HL-60 (cell line): Measurements from ENCODE around the gene GRM4.

Experiments used
- DNase-seq, 2 experiments: peaks; one replicate each; pipeline ENCODE4 v3.0.0-alpha.2; 2010 to 2020; ENCODE audit warnings: low read depth in 1 of 2, low spot score in 1 of 2
- H3K27ac ChIP-seq: fragments of 250-450 bp; sonication (Bioruptor Pico); replicated peaks from 2 replicates; pipeline ENCODE4 v1.5.1; 2020; ENCODE audit warnings: mild to moderate bottlenecking, moderate library complexity
- H3K27me3 ChIP-seq: fragments of 250-450 bp; sonication (Bioruptor Pico); 2 replicates; pipeline ENCODE4 v1.5.1; 2021; ENCODE audit warnings: mild to moderate bottlenecking, moderate library complexity; ENCODE audit not compliant: insufficient read depth, poor library complexity, severe bottlenecking
- H3K4me3 ChIP-seq: replicated peaks from 2 replicates; pipeline ENCODE4 v1.5.1; 2011; ENCODE audit warnings: mild to moderate bottlenecking, control low read depth, low read length; ENCODE audit not compliant: insufficient read depth
- GABPA ChIP-seq: IDR thresholded peaks from 2 replicates; pipeline ENCODE4 v1.6.1; 2012; ENCODE audit warnings: low read depth
- POLR2AphosphoS5 ChIP-seq: IDR thresholded peaks from 2 replicates; pipeline ENCODE4 v1.6.1; 2012; ENCODE audit warnings: low read depth
- SPI1 ChIP-seq: IDR thresholded peaks from 2 replicates; pipeline ENCODE4 v1.6.1; 2012; ENCODE audit warnings: low read depth, mild to moderate bottlenecking, borderline replicate concordance
- TF ChIP-seq, protein P1 (sequence below): IDR thresholded peaks from one replicate; pipeline ENCODE4 v1.5.1; 2011; ENCODE audit warnings: low read length, control low read depth, inconsistent platforms; ENCODE audit not compliant: insufficient read depth
- TF ChIP-seq, protein P2 (sequence below): IDR thresholded peaks from 2 replicates; pipeline ENCODE4 v1.6.1; 2012; ENCODE audit warnings: low read depth; ENCODE audit not compliant: insufficient replicate concordance

GRM4 gene

DNA sequence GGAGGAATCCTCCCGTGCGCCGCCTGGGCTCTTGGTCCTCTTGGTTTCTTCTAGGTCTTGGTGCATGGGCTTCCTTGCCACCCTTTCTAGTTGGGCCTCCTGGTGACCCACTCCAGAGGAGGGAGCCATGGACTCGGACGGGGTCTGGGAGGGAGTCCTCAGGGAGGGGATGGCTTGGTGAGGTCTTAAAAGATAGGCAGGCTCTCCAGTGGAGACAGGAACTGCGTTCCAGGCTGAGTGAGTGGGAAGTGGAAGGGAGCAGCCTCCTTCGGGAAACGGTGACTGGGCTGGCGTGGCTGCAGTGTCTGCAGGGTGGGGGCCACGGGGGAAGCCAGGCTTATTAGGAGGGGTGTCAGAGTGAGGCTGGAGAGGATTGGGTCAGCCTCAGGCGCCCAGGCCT lies 152.8 kb downstream of the GRM4 start:
- DNase-seq, result no peak
- Histone ChIP-seq H3K4me3 (no peak overlapping the region), H3K27ac (no peak overlapping the region), H3K27me3 (no peaks in the 10 kb centered on the region)
- TF ChIP-seq, protein P1, sequence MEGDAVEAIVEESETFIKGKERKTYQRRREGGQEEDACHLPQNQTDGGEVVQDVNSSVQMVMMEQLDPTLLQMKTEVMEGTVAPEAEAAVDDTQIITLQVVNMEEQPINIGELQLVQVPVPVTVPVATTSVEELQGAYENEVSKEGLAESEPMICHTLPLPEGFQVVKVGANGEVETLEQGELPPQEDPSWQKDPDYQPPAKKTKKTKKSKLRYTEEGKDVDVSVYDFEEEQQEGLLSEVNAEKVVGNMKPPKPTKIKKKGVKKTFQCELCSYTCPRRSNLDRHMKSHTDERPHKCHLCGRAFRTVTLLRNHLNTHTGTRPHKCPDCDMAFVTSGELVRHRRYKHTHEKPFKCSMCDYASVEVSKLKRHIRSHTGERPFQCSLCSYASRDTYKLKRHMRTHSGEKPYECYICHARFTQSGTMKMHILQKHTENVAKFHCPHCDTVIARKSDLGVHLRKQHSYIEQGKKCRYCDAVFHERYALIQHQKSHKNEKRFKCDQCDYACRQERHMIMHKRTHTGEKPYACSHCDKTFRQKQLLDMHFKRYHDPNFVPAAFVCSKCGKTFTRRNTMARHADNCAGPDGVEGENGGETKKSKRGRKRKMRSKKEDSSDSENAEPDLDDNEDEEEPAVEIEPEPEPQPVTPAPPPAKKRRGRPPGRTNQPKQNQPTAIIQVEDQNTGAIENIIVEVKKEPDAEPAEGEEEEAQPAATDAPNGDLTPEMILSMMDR, result no peak
- TF ChIP-seq GABPA (no peak), POLR2AphosphoS5 (no peak), SPI1 (no peak)
- TF ChIP-seq, protein P2, sequence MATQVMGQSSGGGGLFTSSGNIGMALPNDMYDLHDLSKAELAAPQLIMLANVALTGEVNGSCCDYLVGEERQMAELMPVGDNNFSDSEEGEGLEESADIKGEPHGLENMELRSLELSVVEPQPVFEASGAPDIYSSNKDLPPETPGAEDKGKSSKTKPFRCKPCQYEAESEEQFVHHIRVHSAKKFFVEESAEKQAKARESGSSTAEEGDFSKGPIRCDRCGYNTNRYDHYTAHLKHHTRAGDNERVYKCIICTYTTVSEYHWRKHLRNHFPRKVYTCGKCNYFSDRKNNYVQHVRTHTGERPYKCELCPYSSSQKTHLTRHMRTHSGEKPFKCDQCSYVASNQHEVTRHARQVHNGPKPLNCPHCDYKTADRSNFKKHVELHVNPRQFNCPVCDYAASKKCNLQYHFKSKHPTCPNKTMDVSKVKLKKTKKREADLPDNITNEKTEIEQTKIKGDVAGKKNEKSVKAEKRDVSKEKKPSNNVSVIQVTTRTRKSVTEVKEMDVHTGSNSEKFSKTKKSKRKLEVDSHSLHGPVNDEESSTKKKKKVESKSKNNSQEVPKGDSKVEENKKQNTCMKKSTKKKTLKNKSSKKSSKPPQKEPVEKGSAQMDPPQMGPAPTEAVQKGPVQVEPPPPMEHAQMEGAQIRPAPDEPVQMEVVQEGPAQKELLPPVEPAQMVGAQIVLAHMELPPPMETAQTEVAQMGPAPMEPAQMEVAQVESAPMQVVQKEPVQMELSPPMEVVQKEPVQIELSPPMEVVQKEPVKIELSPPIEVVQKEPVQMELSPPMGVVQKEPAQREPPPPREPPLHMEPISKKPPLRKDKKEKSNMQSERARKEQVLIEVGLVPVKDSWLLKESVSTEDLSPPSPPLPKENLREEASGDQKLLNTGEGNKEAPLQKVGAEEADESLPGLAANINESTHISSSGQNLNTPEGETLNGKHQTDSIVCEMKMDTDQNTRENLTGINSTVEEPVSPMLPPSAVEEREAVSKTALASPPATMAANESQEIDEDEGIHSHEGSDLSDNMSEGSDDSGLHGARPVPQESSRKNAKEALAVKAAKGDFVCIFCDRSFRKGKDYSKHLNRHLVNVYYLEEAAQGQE, result no peak

DNA sequence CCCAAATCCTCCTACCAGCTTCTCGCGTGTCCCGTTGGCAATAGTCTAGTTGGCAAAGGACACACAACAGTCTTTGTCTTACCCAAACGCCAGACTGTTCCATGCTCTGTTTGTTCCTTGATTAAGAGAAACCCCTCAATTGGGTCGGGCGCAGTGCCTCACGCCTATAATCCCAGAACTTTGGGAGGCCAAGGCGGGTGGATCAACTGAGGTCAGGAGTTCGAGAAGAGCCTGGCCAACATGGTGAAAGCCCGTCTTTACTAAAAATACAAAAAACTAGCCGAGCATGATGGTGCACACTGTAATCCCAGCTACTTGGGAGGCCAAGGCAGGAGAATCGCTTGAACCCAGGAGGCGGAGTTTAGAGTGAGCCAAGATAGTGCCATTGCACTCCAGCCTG lies 153.7 kb downstream of the GRM4 start:
- H3K27ac ChIP-seq, result no peak overlapping the region
- no peak for TF ChIP-seq GABPA
- TF ChIP-seq, protein P2, result no peak
- TF ChIP-seq POLR2AphosphoS5, result no peak
- TF ChIP-seq, protein P1, result no peak
- TF ChIP-seq SPI1, result no peak
- no peak overlapping the region for H3K4me3 ChIP-seq
- no peaks in the 10 kb centered on the region for H3K27me3 ChIP-seq
- no peak for DNase-seq

DNA sequence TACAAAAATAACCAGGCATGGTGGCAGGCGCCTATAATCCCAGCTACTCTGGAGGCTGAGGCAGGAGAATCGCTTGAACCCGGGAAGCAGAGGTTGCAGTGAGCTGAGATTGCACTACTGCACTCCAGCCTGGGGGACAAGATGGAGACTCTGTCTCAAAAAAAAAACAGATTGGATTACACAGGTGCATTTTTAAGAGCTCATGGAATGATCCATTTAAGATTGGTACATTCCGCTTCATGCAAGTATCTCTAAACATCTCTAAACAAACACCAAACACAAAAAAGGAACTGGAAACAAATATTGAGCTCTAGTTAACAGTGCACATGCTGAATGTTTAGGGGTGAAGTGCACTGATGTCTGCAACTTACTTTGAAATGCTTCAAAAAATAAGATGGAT lies 154.3 kb downstream of the GRM4 start:
- TF ChIP-seq SPI1, result no peak
- no peak overlapping the region for H3K4me3 ChIP-seq
- DNase-seq, result no peak
- no peak overlapping the region for H3K27ac ChIP-seq
- no peaks in the 10 kb centered on the region for H3K27me3 ChIP-seq

DNA sequence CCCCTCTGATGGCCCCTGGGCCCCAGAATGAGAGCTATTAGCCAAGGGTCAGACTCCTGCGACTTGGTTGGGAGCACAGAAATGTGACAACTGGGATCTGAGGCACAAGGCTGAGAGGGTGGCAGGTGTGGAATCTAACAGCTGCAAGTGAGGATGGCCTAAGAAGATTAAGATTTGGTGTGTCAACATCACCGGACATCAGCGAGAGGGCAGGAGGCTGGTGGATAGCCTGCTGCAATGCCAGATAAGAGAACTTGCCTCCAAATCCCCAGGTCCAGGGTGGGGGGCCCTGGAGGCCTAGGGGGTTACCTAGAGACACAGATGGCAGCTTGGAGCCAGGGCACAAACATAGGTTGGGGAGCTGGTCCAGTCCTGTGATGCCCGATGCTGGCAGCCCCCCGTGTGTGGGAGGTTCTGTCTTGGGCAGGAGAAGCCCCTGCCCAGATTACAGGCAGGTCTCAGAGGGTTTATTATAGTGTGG lies 155.8 kb downstream of the GRM4 start:
- no peaks in the 10 kb centered on the region for H3K27me3 ChIP-seq
- H3K27ac ChIP-seq, result no peak overlapping the region
- H3K4me3 ChIP-seq, result no peak overlapping the region
- DNase-seq, result no peak
- TF ChIP-seq GABPA (no peak), SPI1 (no peak), POLR2AphosphoS5 (no peak)
- TF ChIP-seq, protein P2, result no peak
- TF ChIP-seq, protein P1, result no peak
